Measurements from ENCODE around the gene PER3. TPM values are rescaled to one million over a fixed set of nuclear protein-coding genes. Genes with fewer than 3 reads are reported as not detected.

Gene PER3
- total RNA-seq, 1 donor, result 22.4 TPM

GRCh38 chr1:7838714-7839113 lies 54.6 kb downstream of the PER3 start:
- Histone ChIP-seq H3K36me3 (ENCODE audit: insufficient read depth, low read length) (peaks cover 18% of the 10 kb centered on the region), H3K4me2 (ENCODE audit: insufficient read depth, low read length) (no peak overlapping the region), H3K9me3 (ENCODE audit: low read depth, low read length) (peaks cover 4% of the 10 kb centered on the region), H2AFZ (ENCODE audit: low read length) (no peak overlapping the region), H3K4me3 (ENCODE audit: insufficient read depth, low read length) (no peak overlapping the region), H3K4me1 (ENCODE audit: insufficient read depth, low read length) (no peaks in the 10 kb centered on the region), H4K20me1 (ENCODE audit: insufficient read depth, low read length) (no peaks in the 10 kb centered on the region), H3K79me2 (ENCODE audit: insufficient read depth, low read length) (no peaks in the 10 kb centered on the region), H3K27ac (ENCODE audit: low read depth, low read length) (no peak overlapping the region), H3K27me3 (ENCODE audit: insufficient read depth, low read length) (no peaks in the 10 kb centered on the region)
- TF ChIP-seq, protein P1, sequence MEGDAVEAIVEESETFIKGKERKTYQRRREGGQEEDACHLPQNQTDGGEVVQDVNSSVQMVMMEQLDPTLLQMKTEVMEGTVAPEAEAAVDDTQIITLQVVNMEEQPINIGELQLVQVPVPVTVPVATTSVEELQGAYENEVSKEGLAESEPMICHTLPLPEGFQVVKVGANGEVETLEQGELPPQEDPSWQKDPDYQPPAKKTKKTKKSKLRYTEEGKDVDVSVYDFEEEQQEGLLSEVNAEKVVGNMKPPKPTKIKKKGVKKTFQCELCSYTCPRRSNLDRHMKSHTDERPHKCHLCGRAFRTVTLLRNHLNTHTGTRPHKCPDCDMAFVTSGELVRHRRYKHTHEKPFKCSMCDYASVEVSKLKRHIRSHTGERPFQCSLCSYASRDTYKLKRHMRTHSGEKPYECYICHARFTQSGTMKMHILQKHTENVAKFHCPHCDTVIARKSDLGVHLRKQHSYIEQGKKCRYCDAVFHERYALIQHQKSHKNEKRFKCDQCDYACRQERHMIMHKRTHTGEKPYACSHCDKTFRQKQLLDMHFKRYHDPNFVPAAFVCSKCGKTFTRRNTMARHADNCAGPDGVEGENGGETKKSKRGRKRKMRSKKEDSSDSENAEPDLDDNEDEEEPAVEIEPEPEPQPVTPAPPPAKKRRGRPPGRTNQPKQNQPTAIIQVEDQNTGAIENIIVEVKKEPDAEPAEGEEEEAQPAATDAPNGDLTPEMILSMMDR (IDR thresholded peaks at IDR 0.05; ENCODE audit: extremely low read depth, low read depth, low read length), result no peak
- DNase-seq (ENCODE audit: insufficient read length, low spot score, missing footprints), result no peak

DNA sequence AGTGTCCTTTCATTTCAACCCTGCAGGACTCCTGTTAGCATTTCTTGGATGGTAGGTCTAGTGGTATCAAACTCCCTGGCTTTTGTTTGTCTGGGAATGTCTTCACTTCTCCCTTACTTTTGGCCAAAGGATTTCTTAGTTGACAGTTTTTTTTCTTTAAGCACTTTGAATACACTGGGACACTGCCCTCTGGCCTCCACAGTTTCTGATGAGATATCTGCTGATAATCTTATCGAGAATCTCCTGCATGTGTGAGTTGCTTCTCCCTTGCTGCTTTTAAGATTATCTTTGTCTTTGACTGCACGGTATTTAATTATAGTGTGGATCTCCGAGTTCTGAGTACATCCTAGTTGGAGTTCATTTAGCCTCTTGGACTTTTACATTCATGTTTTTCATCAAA lies 55.4 kb downstream of the PER3 start:
- H3K4me1 ChIP-seq (ENCODE audit: insufficient read depth, low read length), result no peaks in the 10 kb centered on the region
- no peak overlapping the region for H2AFZ ChIP-seq (ENCODE audit: low read length)
- H4K20me1 ChIP-seq (ENCODE audit: insufficient read depth, low read length), result no peaks in the 10 kb centered on the region
- no peaks in the 10 kb centered on the region for H3K27me3 ChIP-seq (ENCODE audit: insufficient read depth, low read length)
- no peaks in the 10 kb centered on the region for H3K79me2 ChIP-seq (ENCODE audit: insufficient read depth, low read length)
- no peak overlapping the region for H3K4me3 ChIP-seq (ENCODE audit: insufficient read depth, low read length)
- H3K9me3 ChIP-seq (ENCODE audit: low read depth, low read length), result peaks cover 4% of the 10 kb centered on the region
- TF ChIP-seq, protein P1 (IDR thresholded peaks at IDR 0.05; ENCODE audit: extremely low read depth, low read depth, low read length), result no peak
- DNase-seq (ENCODE audit: insufficient read length, low spot score, missing footprints), result no peak
- H3K4me2 ChIP-seq (ENCODE audit: insufficient read depth, low read length), result no peak overlapping the region
- H3K36me3 ChIP-seq (ENCODE audit: insufficient read depth, low read length), result peaks cover 18% of the 10 kb centered on the region
- H3K27ac ChIP-seq (ENCODE audit: low read depth, low read length), result no peak overlapping the region

- Histone ChIP-seq H3K27me3 (ENCODE audit: insufficient read depth, low read length) (no peaks in the 10 kb centered on the region), H3K9me3 (ENCODE audit: low read depth, low read length) (peaks cover 4% of the 10 kb centered on the region), H2AFZ (ENCODE audit: low read length) (no peak overlapping the region), H3K4me1 (ENCODE audit: insufficient read depth, low read length) (no peaks in the 10 kb centered on the region), H3K36me3 (ENCODE audit: insufficient read depth, low read length) (peaks cover 8% of the 10 kb centered on the region), H3K27ac (ENCODE audit: low read depth, low read length) (no peak overlapping the region), H3K4me3 (ENCODE audit: insufficient read depth, low read length) (no peak overlapping the region), H3K4me2 (ENCODE audit: insufficient read depth, low read length) (no peak overlapping the region), H3K79me2 (ENCODE audit: insufficient read depth, low read length) (no peaks in the 10 kb centered on the region), H4K20me1 (ENCODE audit: insufficient read depth, low read length) (no peaks in the 10 kb centered on the region)
- no peak for DNase-seq (ENCODE audit: insufficient read length, low spot score, missing footprints)
- TF ChIP-seq, protein P1 (IDR thresholded peaks at IDR 0.05; ENCODE audit: extremely low read depth, low read depth, low read length), result no peak
These were observed 58.4 kb downstream of the PER3 start for GRCh38 chr1:7842517-7842916.

GRCh38 chr1:7845761-7846160 lies 61.7 kb downstream of the PER3 start:
- H3K4me3 ChIP-seq (ENCODE audit: insufficient read depth, low read length), result no peak overlapping the region
- peak; percentile 10 for DNase-seq (ENCODE audit: insufficient read length, low spot score, missing footprints)
- H3K36me3 ChIP-seq (ENCODE audit: insufficient read depth, low read length), result no peaks in the 10 kb centered on the region
- H3K4me2 ChIP-seq (ENCODE audit: insufficient read depth, low read length), result no peak overlapping the region
- H3K27ac ChIP-seq (ENCODE audit: low read depth, low read length), result no peak overlapping the region
- no peaks in the 10 kb centered on the region for H4K20me1 ChIP-seq (ENCODE audit: insufficient read depth, low read length)
- H3K9me3 ChIP-seq (ENCODE audit: low read depth, low read length), result no peaks in the 10 kb centered on the region
- no peaks in the 10 kb centered on the region for H3K79me2 ChIP-seq (ENCODE audit: insufficient read depth, low read length)
- H3K4me1 ChIP-seq (ENCODE audit: insufficient read depth, low read length), result no peaks in the 10 kb centered on the region
- H3K27me3 ChIP-seq (ENCODE audit: insufficient read depth, low read length), result no peaks in the 10 kb centered on the region
- no peak overlapping the region for H2AFZ ChIP-seq (ENCODE audit: low read length)
- TF ChIP-seq, protein P1 (IDR thresholded peaks at IDR 0.05; ENCODE audit: extremely low read depth, low read depth, low read length), result no peak

Measured in osteoblast (primary cell).